Measurements from ENCODE around the gene ENDOU. TPM values are rescaled to one million over a fixed set of nuclear protein-coding genes. Genes with fewer than 3 reads are reported as not detected.
A peak's percentile ranks its signal among the peaks of the same experiment; 100 is the strongest.

ENDOU gene
- total RNA-seq, 2 experiments from 2014 or later = 0.19 TPM; not detected in 1

GRCh38 chr12:47725893-47726292, 603 bp upstream of the ENDOU start:
- H3K79me2 ChIP-seq (ENCODE audit: insufficient read depth, low read depth, low read length) = no peaks in the 10 kb centered on the region
- TF ChIP-seq CTCF (conservative IDR thresholded peaks at IDR 0.05; ENCODE audit: low read length) (no peak), EZH2phosphoT487 (IDR thresholded peaks at IDR 0.05; ENCODE audit: borderline replicate concordance, low read depth, low read length) (no peak)
- peaks cover 19% of the 10 kb centered on the region for H3K4me1 ChIP-seq (ENCODE audit: insufficient read depth, low read length, poor library complexity, severe bottlenecking)
- BruUV-seq (replicated peaks) = no TSS peak
- H2AFZ ChIP-seq (ENCODE audit: low read length) = peak overlapping the region; percentile 87
- H4K20me1 ChIP-seq (ENCODE audit: insufficient read depth, low read length) = no peaks in the 10 kb centered on the region
- H3K36me3 ChIP-seq (ENCODE audit: insufficient read depth, low read length) = no peaks in the 10 kb centered on the region
- ChIA-PET CTCF (ENCODE audit: unreplicated experiment) (interaction anchor here (0.5 to 1.9 kb wide), 2 partner anchors 15 to 121 kb away, joined by 3 to 13 read pairs; no protein-coding TSS in a partner anchor), POLR2A (interaction anchor here (0.8 to 3.4 kb wide), 4 partner anchors 10 to 20 kb away, joined by 3 to 20 read pairs (median 4); partner anchors contain the start of gene RPAP3)
- H3K27ac ChIP-seq (ENCODE audit: low read depth, low read length, poor library complexity, severe bottlenecking) = no peak overlapping the region
- peak overlapping the region; percentile 21 for H3K4me2 ChIP-seq (ENCODE audit: low read length)
- no peak overlapping the region for H3K4me3 ChIP-seq (ENCODE audit: low read depth, low read length, poor library complexity, severe bottlenecking)
- no peaks in the 10 kb centered on the region for H3K9me3 ChIP-seq (ENCODE audit: low read length)
- peak; percentile 27 for DNase-seq (ENCODE audit: low spot score)
- no peaks in the 10 kb centered on the region for H3K9me2 ChIP-seq (ENCODE audit: insufficient read depth, low read length)
- intact Hi-C loops (cut with micrococcal nuclease; ENCODE audit: unreplicated experiment) = no loop called here

GRCh38 chr12:47722941-47723631, 2.2 kb downstream of the ENDOU start:
- H3K4me1 ChIP-seq (ENCODE audit: insufficient read depth, low read length, poor library complexity, severe bottlenecking) = peaks cover 19% of the 10 kb centered on the region
- no peaks in the 10 kb centered on the region for H3K36me3 ChIP-seq (ENCODE audit: insufficient read depth, low read length)
- no peak overlapping the region for H3K4me2 ChIP-seq (ENCODE audit: low read length)
- POLR2A ChIA-PET = no interaction called here
- TF ChIP-seq EZH2phosphoT487 (IDR thresholded peaks at IDR 0.05; ENCODE audit: borderline replicate concordance, low read depth, low read length) (no peak), CTCF (conservative IDR thresholded peaks at IDR 0.05; ENCODE audit: low read length) (no peak)
- no peaks in the 10 kb centered on the region for H3K9me3 ChIP-seq (ENCODE audit: low read length)
- no TSS peak for BruUV-seq (replicated peaks)
- CTCF ChIA-PET (ENCODE audit: unreplicated experiment) = no interaction called here
- no peak overlapping the region for H3K4me3 ChIP-seq (ENCODE audit: low read depth, low read length, poor library complexity, severe bottlenecking)
- H3K9me2 ChIP-seq (ENCODE audit: insufficient read depth, low read length) = no peaks in the 10 kb centered on the region
- H2AFZ ChIP-seq (ENCODE audit: low read length) = no peak overlapping the region
- DNase-seq (ENCODE audit: low spot score) = no peak
- H3K27ac ChIP-seq (ENCODE audit: low read depth, low read length, poor library complexity, severe bottlenecking) = no peak overlapping the region
- intact Hi-C loops (cut with micrococcal nuclease; ENCODE audit: unreplicated experiment) = no loop called here
- no peaks in the 10 kb centered on the region for H3K79me2 ChIP-seq (ENCODE audit: insufficient read depth, low read depth, low read length)
- no peaks in the 10 kb centered on the region for H4K20me1 ChIP-seq (ENCODE audit: insufficient read depth, low read length)

DNA sequence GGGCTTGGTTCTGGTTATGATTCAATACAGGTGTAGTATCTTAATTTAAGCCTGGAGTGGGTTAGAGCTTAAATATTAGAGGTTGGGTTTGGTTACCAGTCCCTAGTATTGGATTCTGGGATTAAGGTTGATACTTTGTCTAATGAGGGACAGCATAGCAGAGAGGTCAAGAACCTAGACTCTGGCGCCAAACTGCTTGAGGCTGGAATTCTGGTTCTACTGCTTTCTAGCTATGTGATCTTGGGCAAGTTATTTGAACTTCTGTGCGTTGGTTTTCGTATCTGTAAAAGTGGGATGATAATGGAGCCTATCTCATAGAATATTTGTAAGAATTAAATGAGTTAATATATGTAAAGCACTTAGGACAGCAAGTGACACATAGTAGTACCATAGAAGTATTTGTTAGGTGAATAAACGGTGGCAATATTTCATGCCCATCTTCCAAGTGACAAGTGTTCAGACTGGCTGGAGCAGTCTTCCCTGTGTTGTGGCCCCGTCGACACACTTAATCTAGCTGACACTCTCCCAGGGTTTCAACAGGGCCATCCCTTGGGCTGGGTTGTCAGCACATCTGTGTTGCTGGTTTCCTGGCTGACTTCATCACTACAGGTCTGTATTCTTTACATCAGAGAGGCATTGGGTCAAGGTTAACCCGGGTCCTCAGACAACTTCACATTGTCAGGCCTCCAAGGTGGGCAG, 3.0 kb downstream of the ENDOU start:
- H3K9me3 ChIP-seq (ENCODE audit: low read length) = no peaks in the 10 kb centered on the region
- H3K79me2 ChIP-seq (ENCODE audit: insufficient read depth, low read depth, low read length) = no peaks in the 10 kb centered on the region
- no TSS peak for BruUV-seq (replicated peaks)
- CTCF ChIA-PET (ENCODE audit: unreplicated experiment) = no interaction called here
- H3K4me2 ChIP-seq (ENCODE audit: low read length) = no peak overlapping the region
- no peak for TF ChIP-seq EZH2phosphoT487 (IDR thresholded peaks at IDR 0.05; ENCODE audit: borderline replicate concordance, low read depth, low read length)
- no peak for TF ChIP-seq CTCF (conservative IDR thresholded peaks at IDR 0.05; ENCODE audit: low read length)
- H3K4me1 ChIP-seq (ENCODE audit: insufficient read depth, low read length, poor library complexity, severe bottlenecking) = peaks cover 27% of the 10 kb centered on the region
- H3K4me3 ChIP-seq (ENCODE audit: low read depth, low read length, poor library complexity, severe bottlenecking) = no peak overlapping the region
- DNase-seq (ENCODE audit: low spot score) = no peak
- intact Hi-C loops (cut with micrococcal nuclease; ENCODE audit: unreplicated experiment) = no loop called here
- H4K20me1 ChIP-seq (ENCODE audit: insufficient read depth, low read length) = no peaks in the 10 kb centered on the region
- no peak overlapping the region for H2AFZ ChIP-seq (ENCODE audit: low read length)
- no peak overlapping the region for H3K27ac ChIP-seq (ENCODE audit: low read depth, low read length, poor library complexity, severe bottlenecking)
- no peaks in the 10 kb centered on the region for H3K36me3 ChIP-seq (ENCODE audit: insufficient read depth, low read length)
- POLR2A ChIA-PET = no interaction called here
- no peaks in the 10 kb centered on the region for H3K9me2 ChIP-seq (ENCODE audit: insufficient read depth, low read length)
